HCEC 1CT (cell line): ENCODE measurements around the gene RSPH1.

ENCODE experiments used
- DNase-seq: peaks from one replicate; pipeline ENCODE4 v3.0.0-alpha.2; 2017

RSPH1 gene

DNA sequence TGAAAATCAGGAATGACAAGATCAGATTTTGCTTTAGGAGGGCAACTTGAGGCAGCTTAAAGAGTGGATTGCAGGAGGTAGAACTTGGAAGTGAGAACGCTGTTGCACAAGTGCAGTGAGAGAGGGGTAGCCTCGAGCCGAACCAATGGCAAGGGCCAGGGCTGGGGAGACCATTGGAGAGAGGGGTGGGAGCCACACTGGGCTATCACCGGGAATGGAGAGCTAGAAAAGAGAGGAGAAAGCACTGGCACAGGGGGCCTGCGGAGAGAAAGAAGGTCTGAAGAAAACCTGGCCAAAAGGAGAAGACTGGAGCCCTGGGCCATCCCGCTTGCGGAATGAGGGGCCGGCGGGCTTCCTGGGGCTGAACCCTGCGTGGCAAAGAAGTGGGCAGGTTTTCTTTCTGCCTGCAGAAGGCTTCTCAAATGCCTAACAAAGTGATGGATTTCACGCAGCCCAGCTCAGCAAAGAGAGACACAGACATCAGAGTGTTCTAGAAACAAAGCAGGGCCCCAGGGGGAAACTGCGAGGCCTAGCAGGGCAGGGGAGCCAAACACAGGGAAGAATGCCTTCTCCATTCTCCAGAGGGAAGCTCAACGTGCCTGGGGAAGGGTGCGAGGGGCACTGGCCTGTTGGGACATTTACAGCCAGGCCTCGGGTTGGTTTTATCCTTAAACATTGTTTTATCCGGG, 16.5 kb upstream of the RSPH1 start:
- no peak for DNase-seq

DNA sequence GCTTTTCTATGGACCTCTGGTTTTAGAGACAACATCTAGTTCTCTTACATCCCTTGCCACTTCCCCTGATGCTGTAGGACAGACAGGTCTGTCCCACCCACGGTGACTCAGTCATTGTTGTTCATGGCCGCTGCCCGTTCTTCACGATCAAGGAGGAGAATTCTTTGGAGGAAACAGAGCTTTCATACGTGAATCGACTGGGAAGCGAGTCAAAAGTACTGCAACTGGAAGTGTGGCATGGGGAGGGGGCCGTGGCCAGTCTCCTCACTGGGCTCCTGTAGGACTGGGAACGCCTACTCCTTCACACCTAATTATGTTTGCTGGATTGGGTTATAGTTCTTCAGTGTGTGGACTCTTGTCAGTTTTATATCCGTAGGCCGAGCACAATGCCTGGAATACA, 13.2 kb upstream of the RSPH1 start:
- no peak for DNase-seq

DNA sequence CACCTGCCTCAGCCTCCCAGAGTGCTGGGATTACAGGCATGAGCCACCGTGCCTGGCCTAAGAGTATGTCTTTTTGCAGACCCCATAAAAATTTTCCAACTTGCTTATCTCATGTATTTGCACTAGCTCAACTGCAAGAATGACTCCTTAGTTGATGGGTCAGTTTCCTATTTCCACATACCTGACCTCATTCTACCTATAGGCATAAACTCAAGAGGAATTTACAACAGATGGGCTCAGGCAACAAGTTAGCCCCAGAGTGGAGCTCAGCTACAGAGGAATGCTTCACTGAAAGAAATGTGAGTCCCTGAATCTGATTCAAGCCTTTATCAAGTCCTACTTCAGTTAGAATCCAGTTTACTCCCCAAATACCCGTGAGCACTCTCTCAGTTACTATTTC, 12.3 kb upstream of the RSPH1 start:
- no peak for DNase-seq

DNA sequence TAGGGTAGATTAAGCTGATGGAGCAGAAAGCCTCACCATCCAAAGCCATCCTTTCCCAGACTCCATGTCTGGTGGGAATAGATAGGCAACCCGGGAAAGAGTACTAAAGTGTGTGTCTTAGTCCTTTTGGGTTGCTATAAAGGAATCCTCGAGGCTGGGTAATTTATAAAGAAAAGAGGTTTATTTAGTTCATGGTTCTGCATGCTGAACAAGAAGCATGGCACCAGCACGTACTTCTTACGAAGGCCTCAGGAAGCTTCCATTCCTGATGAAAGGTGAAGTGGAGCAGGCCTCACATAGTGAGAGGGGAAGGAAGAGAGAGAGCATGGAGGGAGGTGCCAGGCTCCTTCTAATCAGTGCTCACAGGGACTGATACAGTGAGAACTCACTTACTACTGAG, 11.4 kb upstream of the RSPH1 start:
- no peak for DNase-seq

DNA sequence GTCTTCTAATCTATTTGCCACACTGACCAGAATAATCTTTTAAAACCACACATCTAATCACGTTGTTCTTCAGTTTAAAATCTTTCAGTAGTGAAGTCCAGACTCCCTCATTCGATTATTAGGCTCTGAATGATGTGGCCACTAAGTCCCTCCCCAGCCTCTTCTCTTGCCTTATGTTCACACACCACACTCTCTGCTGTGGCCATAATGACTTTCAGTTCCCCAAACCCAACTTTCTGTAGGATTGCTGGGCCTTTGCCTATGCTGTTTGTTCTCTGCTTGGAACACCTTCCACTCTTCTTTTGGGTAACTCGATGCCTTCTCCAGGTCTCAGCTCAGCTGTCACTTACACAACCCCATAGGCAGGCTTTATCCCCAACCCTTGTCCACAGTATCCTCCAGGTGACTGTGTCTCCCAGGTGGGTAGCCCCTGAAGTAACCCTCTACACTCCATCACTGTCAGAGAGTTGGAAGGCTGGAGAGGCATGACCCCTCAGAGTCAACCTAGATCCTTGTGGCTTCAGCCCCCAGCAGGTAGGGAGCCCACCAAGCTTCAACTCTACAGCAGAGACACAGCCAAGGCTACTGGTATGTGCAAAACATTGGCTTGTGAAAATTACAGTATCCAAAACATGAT, 9.2 kb upstream of the RSPH1 start:
- no peak for DNase-seq

DNA sequence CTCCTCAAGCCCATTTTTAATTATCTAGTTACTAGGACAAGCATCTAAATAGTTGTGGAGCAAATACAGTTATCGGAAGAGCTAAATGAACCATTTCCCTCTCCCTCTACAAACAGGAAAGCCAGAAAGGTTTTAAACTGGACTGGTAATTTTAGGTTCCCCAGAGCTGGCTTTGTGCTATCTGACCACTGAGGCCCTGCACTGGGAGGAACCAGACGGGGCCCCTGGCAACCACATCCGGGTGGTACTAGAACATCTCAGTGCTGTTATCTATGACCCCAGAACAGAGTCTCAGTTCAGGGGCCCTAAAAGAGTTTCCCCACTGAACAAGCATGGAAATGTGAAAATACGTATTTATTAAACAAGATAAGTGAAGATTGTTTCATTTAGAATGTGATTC, 7.7 kb upstream of the RSPH1 start:
- no peak for DNase-seq

DNA sequence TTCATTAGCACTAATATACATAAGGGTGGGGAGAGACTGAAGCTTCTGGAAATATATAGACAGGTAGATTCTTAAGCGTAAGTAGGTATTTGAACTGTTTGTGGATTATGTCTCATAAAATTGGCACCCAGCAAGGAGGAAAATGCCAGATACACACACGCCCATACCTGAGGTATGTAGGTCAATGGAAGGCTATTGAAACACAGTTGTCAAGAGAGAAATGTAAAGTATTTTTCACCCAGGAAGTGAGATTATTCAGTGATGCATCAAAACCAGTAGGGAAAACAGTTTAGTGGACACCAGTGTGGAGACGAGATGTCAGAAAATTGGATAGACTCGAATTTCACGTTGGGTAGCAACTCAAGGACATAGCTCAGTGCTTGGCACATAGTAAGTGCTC, 4.7 kb upstream of the RSPH1 start:
- DNase-seq: no peak

DNA sequence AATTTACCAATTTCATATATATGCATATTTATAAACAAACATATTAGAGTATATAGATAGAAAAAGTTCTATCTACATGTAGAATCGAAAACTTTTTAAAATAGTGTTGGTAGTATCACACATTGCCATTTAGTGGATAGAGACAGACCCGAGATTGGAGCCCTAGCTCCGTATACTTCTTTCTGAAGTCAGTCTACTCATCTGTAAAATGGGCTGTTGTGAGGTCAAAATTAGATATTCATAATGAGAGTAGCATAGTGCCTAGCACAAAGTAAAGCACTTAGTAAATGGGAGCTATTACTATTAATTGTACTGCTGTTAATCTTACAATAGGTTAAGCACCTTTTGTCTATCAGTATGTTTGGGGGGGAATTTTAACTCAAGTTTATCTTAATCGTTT, 4.2 kb upstream of the RSPH1 start:
- DNase-seq: no peak

DNA sequence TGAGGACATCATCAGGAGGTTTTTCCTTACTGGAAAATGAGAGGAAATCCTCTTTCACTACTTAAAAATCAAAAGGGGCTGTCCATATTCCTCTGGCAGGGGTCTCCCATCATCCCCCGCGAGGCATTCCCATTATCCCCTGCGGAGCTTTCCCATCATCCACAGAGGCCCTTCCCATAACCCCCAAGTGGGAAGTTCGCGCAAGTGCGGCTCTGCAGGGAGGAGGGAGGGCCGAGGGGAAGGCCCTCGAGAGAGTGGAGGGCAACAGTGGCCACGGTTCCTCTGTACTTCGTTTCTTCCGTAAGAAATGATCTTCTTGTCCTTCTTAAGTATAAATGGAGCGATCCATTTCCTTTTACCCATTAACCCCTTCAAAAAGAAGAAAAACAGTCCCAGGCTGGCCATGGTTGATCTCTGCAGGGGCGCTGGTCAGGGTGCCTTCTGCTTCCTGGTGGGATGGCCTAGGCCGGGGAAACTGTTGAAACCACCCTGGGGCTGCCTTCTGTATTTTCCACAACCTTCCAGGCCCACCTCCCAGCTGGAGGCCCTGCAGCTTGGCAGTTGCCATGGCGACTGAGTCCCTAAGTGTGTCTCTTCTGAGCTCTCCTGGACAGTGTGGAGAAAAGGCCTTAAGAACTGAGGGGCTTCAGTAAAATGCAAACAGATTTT, 3.6 kb upstream of the RSPH1 start:
- DNase-seq: no peak

DNA sequence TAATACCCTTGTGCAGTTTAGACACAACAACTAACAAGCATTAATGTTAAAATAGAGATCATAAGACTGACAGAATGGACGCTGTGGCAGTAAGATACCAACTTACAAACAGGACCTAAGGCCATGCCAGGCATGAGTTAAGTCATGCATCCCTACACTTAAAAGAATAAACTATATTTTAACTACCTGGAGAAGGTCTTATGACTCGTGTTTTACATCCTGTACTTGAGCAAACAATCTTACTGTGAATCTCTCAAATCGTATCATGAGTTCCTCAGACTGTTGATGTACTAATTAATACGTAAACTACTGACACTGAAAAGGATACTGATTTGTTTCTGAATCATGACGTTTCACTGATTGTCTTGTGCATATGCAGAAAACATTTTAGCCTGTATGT, 2.0 kb upstream of the RSPH1 start:
- DNase-seq: no peak

DNA sequence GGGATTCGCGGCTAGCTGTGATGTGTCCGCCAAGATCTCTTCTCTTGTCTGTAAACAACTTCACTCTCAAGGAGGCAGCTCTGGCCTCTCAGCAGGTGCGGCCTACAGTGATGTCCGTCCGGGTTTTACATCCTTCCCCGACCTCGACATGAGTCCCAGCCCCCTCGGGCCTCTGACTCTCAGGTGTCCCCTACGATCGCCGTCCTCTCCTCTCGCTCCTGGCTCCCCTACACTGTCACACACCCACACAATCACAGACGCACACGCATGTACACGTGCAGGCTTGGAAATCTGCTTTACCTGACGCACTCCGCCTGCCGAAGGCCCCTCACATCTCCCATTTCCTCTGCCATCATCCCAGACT, 797 bp upstream of the RSPH1 start:
- DNase-seq: no peak

DNA sequence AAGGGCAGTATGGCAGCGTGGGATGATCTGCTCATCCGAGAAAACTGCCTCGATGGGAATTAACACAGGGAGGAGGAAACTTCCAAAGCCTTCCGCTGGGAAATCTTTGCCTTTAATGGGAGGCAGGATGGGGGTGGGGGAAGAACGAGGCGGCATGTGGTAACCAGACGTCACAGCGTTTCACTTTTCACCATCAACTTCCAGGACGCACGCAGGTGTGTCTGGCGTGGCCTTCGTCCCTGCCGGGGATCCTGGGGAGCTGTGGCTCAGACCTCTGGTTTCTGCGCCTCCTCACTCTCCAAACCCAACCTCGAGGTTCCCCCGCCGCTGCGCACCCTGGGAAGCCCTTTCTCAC, 282 bp downstream of the RSPH1 start:
- no peak for DNase-seq

DNA sequence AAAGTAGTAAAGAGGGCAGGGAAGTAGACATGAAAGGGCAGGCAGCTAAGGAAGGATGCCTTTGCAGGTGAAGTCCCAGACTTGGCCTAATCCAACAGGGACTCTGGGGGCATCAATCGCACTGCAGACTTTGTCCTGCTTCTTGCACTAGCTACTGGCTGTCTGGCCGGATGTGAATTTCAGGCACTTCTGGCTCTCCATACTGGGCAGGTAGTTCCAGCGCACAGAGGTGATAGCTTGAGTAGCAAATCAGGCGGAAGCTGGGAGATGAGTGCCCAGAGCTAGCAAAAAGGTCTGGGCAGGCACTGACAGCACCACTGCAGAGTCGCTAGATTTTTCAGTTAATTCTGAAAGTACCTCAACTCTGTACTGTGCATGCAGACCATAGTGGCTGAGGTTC, 997 bp downstream of the RSPH1 start:
- no peak for DNase-seq

DNA sequence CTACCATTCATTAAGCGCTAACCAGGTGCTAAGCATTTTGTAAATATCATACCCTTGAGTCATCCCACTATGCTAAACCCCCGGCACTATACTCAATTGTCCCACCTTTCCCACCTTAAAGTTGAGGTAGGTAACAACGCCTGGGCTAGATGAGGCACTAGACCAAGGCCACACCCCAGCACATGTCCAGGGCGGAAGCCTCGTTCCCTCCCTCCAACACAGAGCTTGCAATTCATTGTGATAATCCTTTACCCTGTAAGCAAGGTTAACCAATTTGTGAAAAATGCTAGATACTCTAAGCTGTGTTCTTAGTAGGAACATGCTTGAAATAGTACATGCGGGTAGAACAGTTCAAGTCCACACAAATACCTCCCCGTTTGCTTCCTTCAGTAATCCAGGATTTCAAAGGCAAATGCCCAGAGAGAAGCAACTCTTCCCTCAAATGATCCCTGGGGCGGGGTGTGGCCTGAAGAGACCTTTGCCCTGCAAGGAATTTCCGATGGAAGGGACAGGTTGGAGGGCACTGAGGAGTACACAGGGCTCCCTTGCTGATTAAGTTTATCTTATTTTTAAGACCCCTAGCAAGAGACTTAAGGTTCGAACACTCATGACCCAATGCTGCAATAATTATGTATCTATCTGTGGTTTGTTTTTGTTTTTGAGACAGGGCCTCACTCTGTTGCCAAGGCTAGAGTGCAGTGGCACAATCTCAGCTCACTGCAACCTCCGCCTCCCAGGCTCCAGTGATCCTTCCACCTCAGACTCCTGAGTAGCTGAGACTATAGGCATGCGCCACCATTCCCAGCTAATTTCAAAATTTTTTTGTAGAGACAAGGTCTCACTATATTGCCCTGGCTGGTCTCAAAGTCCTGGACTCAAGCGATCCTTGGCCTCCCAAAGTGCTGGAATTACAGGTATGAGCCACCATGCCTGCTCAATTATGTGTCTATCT, 2.6 kb downstream of the RSPH1 start:
- no peak for DNase-seq

DNA sequence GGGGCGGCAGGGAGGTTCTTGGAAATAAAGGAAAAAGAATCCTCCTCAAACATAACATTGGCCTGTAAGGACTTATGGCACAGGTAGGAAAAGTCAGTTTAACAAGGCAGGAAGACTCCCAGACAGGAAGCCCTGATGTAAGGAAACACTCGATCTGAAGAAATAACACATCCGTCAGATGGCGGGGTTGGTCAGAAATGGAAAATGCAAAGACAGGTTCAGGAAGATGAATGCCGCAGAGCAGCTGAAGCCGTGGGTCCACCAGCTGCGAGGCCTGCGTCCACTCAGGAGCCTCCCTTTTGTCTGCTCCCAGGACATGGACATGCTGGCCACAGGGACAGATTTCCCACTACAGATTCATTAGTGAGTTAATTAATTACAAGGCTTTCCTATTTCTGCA, 3.8 kb downstream of the RSPH1 start:
- no peak for DNase-seq

DNA sequence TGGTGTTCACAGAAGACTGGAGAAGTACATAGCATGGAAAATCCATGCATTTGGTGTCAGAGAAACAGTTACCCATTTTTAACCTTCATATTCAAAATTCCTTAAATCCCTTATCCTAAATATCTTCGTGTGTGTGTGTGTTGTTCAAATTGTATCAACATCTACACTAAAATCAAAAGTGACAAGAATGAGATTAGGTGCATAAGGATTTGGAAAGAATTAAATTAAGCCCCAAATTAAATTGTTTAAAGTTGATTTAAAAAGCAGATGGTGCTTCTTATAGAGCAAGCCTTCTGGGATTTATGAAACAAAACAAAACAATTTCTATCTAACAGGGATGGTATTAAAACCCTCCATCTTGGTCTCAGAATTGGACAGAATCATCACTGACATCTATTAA, 4.7 kb downstream of the RSPH1 start:
- no peak for DNase-seq

DNA sequence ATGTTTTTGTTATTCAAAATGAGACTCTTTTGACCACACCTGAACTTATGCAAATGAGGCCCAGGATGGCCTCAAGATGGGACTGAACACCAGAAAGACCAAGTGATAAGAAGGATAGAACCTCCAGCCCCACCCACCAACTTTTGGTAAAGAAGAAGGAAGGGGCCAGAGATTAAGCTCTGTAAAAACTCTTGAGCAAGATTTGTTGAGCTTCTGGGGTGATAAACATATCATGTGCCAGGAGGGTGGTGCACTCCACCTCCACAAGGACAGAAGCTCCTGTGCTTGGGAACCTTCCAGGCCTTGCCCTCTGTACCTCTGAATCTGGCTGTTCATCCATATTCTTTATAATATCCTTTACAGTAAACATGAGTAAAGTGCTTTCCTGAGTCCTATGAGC, 5.3 kb downstream of the RSPH1 start:
- no peak for DNase-seq

DNA sequence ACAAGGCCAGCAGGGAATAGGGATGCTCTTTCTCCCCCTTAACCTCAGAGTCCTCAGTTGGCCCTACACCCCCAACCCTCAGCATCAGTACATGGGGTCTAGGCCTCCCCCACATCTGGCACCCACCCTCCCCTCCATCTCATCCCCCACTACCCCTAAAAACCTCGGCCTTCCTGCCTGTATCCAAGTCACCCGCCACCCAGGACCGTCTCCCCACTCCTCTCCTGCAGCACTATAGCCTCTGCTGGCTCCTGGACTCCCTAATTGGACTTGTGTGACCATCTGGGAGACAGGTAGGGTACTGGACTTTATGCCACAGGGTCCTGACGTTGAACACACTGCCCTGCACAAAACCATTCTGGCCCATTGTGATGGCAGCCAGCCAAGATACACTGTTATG, 6.0 kb downstream of the RSPH1 start:
- DNase-seq: no peak

DNA sequence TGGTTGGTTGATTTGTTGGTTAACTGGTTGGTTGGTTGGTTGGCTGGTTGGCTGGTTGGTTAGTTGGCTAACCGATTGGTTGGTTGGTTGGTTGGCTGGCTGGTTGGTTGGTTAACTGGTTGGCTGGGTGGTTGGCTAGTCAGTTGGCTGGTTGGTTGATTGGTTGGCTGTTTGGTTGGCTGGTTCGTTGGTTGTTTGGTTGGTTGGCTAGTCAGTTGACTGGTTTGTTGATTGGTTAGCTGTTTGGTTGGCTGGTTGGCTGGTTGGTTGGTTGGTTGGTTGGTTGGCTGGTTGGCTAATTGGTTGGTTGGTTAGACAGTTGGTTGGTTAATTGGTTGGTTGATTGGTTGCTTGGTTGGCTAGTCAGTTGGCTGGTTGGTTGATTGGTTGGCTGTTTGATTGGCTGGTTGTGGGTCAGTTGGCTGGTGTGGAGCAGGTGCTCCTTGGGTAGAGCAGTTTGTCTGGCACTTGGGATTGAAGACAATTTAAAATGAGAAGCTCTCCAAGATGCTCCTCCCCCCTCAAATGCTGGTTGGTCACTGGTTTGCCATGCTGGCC, 6.9 kb downstream of the RSPH1 start:
- DNase-seq: no peak

DNA sequence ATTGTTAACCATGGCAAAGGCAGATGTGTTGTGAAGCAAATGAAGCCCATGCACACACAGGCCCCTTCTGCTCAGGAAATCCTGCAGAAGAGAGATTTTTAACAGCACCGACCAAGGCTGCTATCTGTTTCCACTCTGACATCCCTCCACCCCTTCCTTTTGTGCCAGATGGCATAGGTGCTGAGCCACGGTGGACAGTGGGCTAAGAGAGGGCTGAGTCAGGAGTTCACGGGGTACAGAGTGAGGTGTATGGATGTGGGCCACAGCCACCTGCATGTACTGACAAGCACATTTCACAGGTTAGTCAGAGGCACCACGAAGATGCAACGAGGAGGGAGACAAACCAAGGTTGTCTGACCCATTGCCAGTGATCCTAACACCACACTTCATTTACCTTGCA, 9.5 kb downstream of the RSPH1 start:
- DNase-seq: no peak

DNA sequence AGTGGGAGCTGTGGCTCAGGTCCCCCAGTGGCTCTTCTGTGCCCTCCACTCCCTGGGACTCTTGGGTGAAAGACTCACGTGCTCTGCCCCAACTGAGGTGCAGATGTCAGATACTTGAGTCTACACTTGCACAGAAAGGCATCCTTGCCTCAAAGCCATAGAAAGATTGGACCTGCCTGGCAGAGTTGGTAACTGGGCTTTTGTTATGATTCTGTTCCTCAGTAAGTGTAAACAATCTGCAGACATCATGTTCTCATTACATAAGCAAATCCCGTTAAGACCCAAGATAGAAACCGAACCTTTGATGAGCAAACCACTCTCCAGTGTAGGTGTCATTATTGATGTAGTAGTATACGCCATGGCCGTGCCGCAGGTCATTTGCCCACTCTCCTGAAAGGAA, 10.0 kb downstream of the RSPH1 start:
- DNase-seq: no peak

DNA sequence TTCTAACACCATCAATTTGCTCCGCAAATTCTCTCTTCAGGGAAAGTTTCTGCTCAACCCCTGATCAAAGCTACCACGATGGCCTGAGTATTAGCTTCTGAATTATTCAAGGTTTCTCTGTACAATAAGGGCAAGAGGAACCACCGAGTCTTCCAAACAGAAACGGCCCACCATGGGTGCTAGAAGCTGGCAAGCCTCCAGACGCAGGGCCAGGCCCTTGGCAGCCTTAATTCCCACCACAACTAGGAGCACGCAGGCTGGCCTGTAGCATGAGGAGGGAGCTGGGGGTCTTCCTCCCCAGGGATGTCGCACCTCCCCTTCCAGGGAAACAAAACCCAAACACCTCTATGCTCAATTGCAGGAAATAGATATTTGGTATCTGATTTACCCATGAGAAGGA, 11.1 kb downstream of the RSPH1 start:
- DNase-seq: no peak

DNA sequence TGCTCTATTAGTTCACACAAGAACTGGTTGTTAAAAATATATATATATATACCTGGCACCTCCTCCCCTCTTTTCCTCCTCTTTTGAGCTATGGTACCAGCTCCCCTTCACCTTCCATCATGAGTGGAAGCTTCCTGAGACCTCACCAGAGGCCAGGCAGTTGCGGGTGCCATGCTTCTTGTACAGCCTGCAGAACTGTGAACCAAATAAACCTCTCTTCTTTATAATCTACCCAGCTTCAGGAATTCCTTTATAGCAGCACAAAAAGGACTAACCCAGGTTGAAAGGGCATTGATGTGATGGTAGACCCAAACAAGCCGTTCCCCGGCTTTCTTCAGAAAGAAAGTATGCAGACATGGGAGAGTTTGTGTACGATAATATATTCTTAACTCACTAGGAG, 14.9 kb downstream of the RSPH1 start:
- no peak for DNase-seq
